GM23338 (cell line): ENCODE results near the gene COPA. TPM values are rescaled to one million over a fixed set of nuclear protein-coding genes. Genes with fewer than 3 reads are reported as not detected.

Source experiments
- ATAC-seq: fragments of 200-7000 bp; cut with Tn5 transposase; 3 replicates; pipeline ENCODE4 v1.9.1; 2020
- DNase-seq: peaks from one replicate; pipeline ENCODE4 v3.0.0-alpha.2; 2015; ENCODE audit warnings: low spot score
- H2AFZ ChIP-seq: fragments of 200-600 bp; sonication (generic); 2 replicates; pipeline ENCODE4 v1.8.0; 2016; ENCODE audit warnings: antibody characterized with exemption, mild to moderate bottlenecking, moderate library complexity
- H3F3A ChIP-seq: fragments of 200-600 bp; sonication (generic); replicated peaks from 2 replicates; pipeline ENCODE4 v1.8.0; 2017; ENCODE audit warnings: antibody characterized with exemption, mixed run types, low read depth
- H3K27ac ChIP-seq: fragments of 200-600 bp; sonication (generic); 2 replicates; pipeline ENCODE4 v1.6.1; 2016; ENCODE audit warnings: low read depth
- H3K27me3 ChIP-seq: fragments of 200-600 bp; sonication (generic); 2 replicates; pipeline ENCODE4 v1.8.0; 2016; ENCODE audit warnings: mild to moderate bottlenecking, mixed run types, moderate library complexity; ENCODE audit not compliant: insufficient read depth
- H3K36me3 ChIP-seq: fragments of 200-600 bp; sonication (generic); 2 replicates; pipeline ENCODE4 v1.8.0; 2016; ENCODE audit warnings: mild to moderate bottlenecking; ENCODE audit not compliant: insufficient read depth
- H3K4me1 ChIP-seq: fragments of 200-600 bp; sonication (generic); 2 replicates; pipeline ENCODE4 v1.8.0; 2016; ENCODE audit warnings: mild to moderate bottlenecking, moderate library complexity; ENCODE audit not compliant: insufficient read depth
- H3K4me2 ChIP-seq: fragments of 200-600 bp; sonication (generic); 2 replicates; pipeline ENCODE4 v1.7.1; 2017; ENCODE audit warnings: mixed run types
- H3K4me3 ChIP-seq: fragments of 200-600 bp; sonication (generic); 2 replicates; pipeline ENCODE4 v1.6.1; 2016; ENCODE audit warnings: mixed run types
- H3K79me2 ChIP-seq: fragments of 200-600 bp; sonication (generic); replicated peaks from 2 replicates; pipeline ENCODE4 v1.8.0; 2017; ENCODE audit warnings: mild to moderate bottlenecking; ENCODE audit not compliant: insufficient read depth
- H3K9me2 ChIP-seq: fragments of 200-600 bp; sonication (generic); 2 replicates; pipeline ENCODE4 v1.8.0; 2017; ENCODE audit not compliant: insufficient read depth
- H4K20me1 ChIP-seq: fragments of 200-600 bp; sonication (generic); replicated peaks from 2 replicates; pipeline ENCODE4 v1.8.0; 2017; ENCODE audit warnings: mild to moderate bottlenecking; ENCODE audit not compliant: insufficient read depth
- H3K27ac Mint-ChIP-seq: 2 replicates; pipeline ENCODE4 v1.8.0; 2020; ENCODE audit warnings: inconsistent platforms, mild to moderate bottlenecking, moderate library complexity, mixed read lengths
- H3K27me3 Mint-ChIP-seq: 3 replicates; pipeline ENCODE4 v1.8.0; 2022; ENCODE audit warnings: low read depth, mild to moderate bottlenecking, moderate library complexity, mixed read lengths, inconsistent platforms; ENCODE audit not compliant: insufficient read depth, poor library complexity
- H3K36me3 Mint-ChIP-seq: 3 replicates; pipeline ENCODE4 v1.8.0; 2021; ENCODE audit warnings: low read depth, mild to moderate bottlenecking, inconsistent platforms, moderate library complexity, mixed read lengths
- H3K4me1 Mint-ChIP-seq: 3 replicates; pipeline ENCODE4 v1.8.0; 2020; ENCODE audit warnings: mild to moderate bottlenecking, inconsistent platforms, mixed read lengths
- H3K4me3 Mint-ChIP-seq: 3 replicates; pipeline ENCODE4 v1.8.0; 2021; ENCODE audit warnings: moderate library complexity, mild to moderate bottlenecking, inconsistent platforms, mixed read lengths
- H3K9me3 Mint-ChIP-seq: 3 replicates; pipeline ENCODE4 v1.8.0; 2020; ENCODE audit warnings: moderate library complexity, mild to moderate bottlenecking, inconsistent platforms, mixed read lengths
- CREB1 ChIP-seq: fragments of 250-450 bp; sonication (Bioruptor Pico); IDR thresholded peaks from 2 replicates; pipeline ENCODE4 v1.5.0; 2020; ENCODE audit warnings: low read depth, mild to moderate bottlenecking, moderate library complexity
- CTCF ChIP-seq, 2 experiments: fragments of 200-600 bp in 1 of 2; sonication (generic) in 1 of 2; conservative IDR thresholded peaks; 2 replicates each; pipeline versions ENCODE4 v1.5.1 to v1.6.1; 2016 to 2017; ENCODE audit warnings: antibody characterized with exemption in 2 of 2, low read depth in 2 of 2, mild to moderate bottlenecking in 2 of 2, moderate library complexity in 1 of 2
- ETS1 ChIP-seq: IDR thresholded peaks from 2 replicates; pipeline ENCODE4 v1.6.1; 2016; ENCODE audit warnings: antibody characterized with exemption
- EZH2 ChIP-seq: fragments of 200-600 bp; sonication (generic); IDR thresholded peaks from one replicate; pipeline ENCODE4 v1.8.0; 2017; ENCODE audit warnings: antibody characterized with exemption, mild to moderate bottlenecking, low read depth; ENCODE audit not compliant: unreplicated experiment
- EZH2phosphoT487 ChIP-seq: fragments of 200-600 bp; sonication (generic); IDR thresholded peaks from one replicate; pipeline ENCODE4 v1.8.1; 2018; ENCODE audit warnings: antibody characterized with exemption; ENCODE audit not compliant: unreplicated experiment
- JUNB ChIP-seq: IDR thresholded peaks from one replicate; pipeline ENCODE4 v1.6.1; 2016; ENCODE audit warnings: antibody characterized with exemption; ENCODE audit not compliant: unreplicated experiment
- NANOG ChIP-seq: IDR thresholded peaks from 2 replicates; pipeline ENCODE4 v1.6.1; 2016; ENCODE audit warnings: antibody characterized with exemption, borderline replicate concordance
- POLR2AphosphoS5 ChIP-seq: IDR thresholded peaks from 2 replicates; pipeline ENCODE4 v1.6.1; 2016; ENCODE audit warnings: antibody characterized with exemption, low read depth
- REST ChIP-seq: IDR thresholded peaks from one replicate; pipeline ENCODE4 v1.6.1; 2018; ENCODE audit warnings: antibody characterized with exemption; ENCODE audit not compliant: unreplicated experiment
- STAT1 ChIP-seq: IDR thresholded peaks from one replicate; pipeline ENCODE4 v1.6.1; 2016; ENCODE audit warnings: antibody characterized with exemption; ENCODE audit not compliant: unreplicated experiment
- ZNF114 ChIP-seq: fragments of 250-450 bp; sonication (Bioruptor Pico); IDR thresholded peaks from 2 replicates; pipeline ENCODE4 v1.5.0; 2020; ENCODE audit warnings: mild to moderate bottlenecking, moderate library complexity
- ZNF331 ChIP-seq: fragments of 250-450 bp; sonication (Bioruptor Pico); IDR thresholded peaks from 2 replicates; pipeline ENCODE4 v1.5.0; 2020; ENCODE audit warnings: low read depth, mild to moderate bottlenecking, moderate library complexity
- ZNF462 ChIP-seq: fragments of 250-450 bp; sonication (Bioruptor Pico); IDR thresholded peaks from 2 replicates; pipeline ENCODE4 v1.5.0; 2020; ENCODE audit warnings: mild to moderate bottlenecking, moderate library complexity
- polyA plus RNA-seq: library from polyadenylated mRNA; unstranded; fragments of >200 nt; fragmentation: Nextera tagmentation; extraction: Ambion mirVana; gene quantifications from 2 replicates; pipeline ENCODE4 v1.2.1, GENCODE V29; 2016
- total RNA-seq: library from RNA; depleted of rRNA; stranded (reverse); fragments of >200 nt; shearing (Covaris generic); gene quantifications from 2 replicates; pipeline ENCODE4 v1.2.3, GENCODE V29; 2014

COPA gene
- total and polyA plus RNA-seq, 2 experiments from 2014 or later: 58.2 to 87.1 TPM

GRCh38 chr1:160370561-160371345 lies 27.7 kb upstream of the COPA start:
- H3K27ac Mint-ChIP-seq: no peak overlapping the region
- H3K4me2 ChIP-seq: no peak overlapping the region; the same call in 1 of the 2 replicates
- H3K4me3 ChIP-seq: no peak overlapping the region
- H3K4me1 Mint-ChIP-seq: peaks cover 48% of the 10 kb centered on the region
- peak; percentile 10 for DNase-seq
- H3K9me3 Mint-ChIP-seq: no peaks in the 10 kb centered on the region
- H3K36me3 ChIP-seq: no peaks in the 10 kb centered on the region
- TF ChIP-seq ZNF462: no peak
- TF ChIP-seq JUNB: no peak
- no peak for TF ChIP-seq ZNF114 (CRISPR knock-in tag)
- no peak for TF ChIP-seq EZH2phosphoT487
- no peak for TF ChIP-seq ETS1
- TF ChIP-seq NANOG: no peak
- no peak for TF ChIP-seq CTCF (conservative IDR thresholded peaks at IDR 0.05; ENCODE audit: low read depth in 2 of 2)
- TF ChIP-seq STAT1: no peak
- TF ChIP-seq POLR2AphosphoS5: no peak
- no peak for TF ChIP-seq ZNF331 (CRISPR knock-in tag)
- no peak for TF ChIP-seq CREB1 (CRISPR knock-in tag)
- no peak for TF ChIP-seq EZH2
- TF ChIP-seq REST: no peak
- no peak for ATAC-seq
- no peaks in the 10 kb centered on the region; the same call in 2 of the 3 replicates for H3K36me3 Mint-ChIP-seq
- peaks cover 27% of the 10 kb centered on the region for H3K4me1 ChIP-seq
- H3K4me3 Mint-ChIP-seq: no peak overlapping the region
- no peaks in the 10 kb centered on the region; the same call in 1 of the 2 replicates for H4K20me1 ChIP-seq
- peak overlapping the region; percentile 69 for H2AFZ ChIP-seq
- H3K79me2 ChIP-seq: no peaks in the 10 kb centered on the region
- no peak overlapping the region for H3K27ac ChIP-seq
- H3F3A ChIP-seq: 0 out of 2 replicates have a peak, but pooled peaks cover 6% of the 10 kb centered on the region
- peaks cover 6% of the 10 kb centered on the region for H3K27me3 Mint-ChIP-seq
- no peaks in the 10 kb centered on the region for H3K9me2 ChIP-seq
- no peaks in the 10 kb centered on the region for H3K27me3 ChIP-seq
